PC-3 (cell line): ENCODE measurements around the gene GNG11.

ENCODE experiments used
- CTCF ChIP-seq: fragments of 300-600 bp; sonication (generic); conservative IDR thresholded peaks from 2 replicates; pipeline ENCODE4 v1.5.1; 2017; ENCODE audit warnings: antibody characterized with exemption, low read depth, mild to moderate bottlenecking, low read length
- EZH2 ChIP-seq: fragments of 300-600 bp; sonication (generic); IDR thresholded peaks from one replicate; pipeline ENCODE4 v1.6.1; 2017; ENCODE audit warnings: antibody characterized with exemption, mild to moderate bottlenecking, low read length; ENCODE audit not compliant: unreplicated experiment
- EZH2phosphoT487 ChIP-seq: fragments of 300-600 bp; sonication (generic); IDR thresholded peaks from 2 replicates; pipeline ENCODE4 v1.6.1; 2018; ENCODE audit warnings: mild to moderate bottlenecking, antibody characterized with exemption, low read length, borderline replicate concordance

- no peak for TF ChIP-seq CTCF
- TF ChIP-seq EZH2 = no peak
- TF ChIP-seq EZH2phosphoT487 = no peak
Observed at GRCh38 chr7:93897680-93898079, 23.9 kb upstream of the GNG11 start.
